Measurements from ENCODE around the gene GALNT8.
A peak's percentile ranks its signal among the peaks of the same experiment; 100 is the strongest.

GALNT8 gene

GRCh38 chr12:4802841-4803240 is 82.6 kb downstream of the GALNT8 start:
- DNase-seq = no peak

- DNase-seq = no peak
Measured at GRCh38 chr12:4806439-4807115, 86.4 kb downstream of the GALNT8 start.

- DNase-seq = no peak
Measured at GRCh38 chr12:4807116-4807783, 87.0 kb downstream of the GALNT8 start.

- DNase-seq = no peak
Measured at GRCh38 chr12:4807813-4808212, 87.6 kb downstream of the GALNT8 start.

GRCh38 chr12:4809013-4809448 is 88.8 kb downstream of the GALNT8 start:
- no peak for DNase-seq

GRCh38 chr12:4809449-4810218 is 89.4 kb downstream of the GALNT8 start:
- DNase-seq = no peak

- no peak for DNase-seq
Measured at GRCh38 chr12:4810219-4810671, 90.0 kb downstream of the GALNT8 start.

- no peak for DNase-seq
Measured at GRCh38 chr12:4812624-4813327, 92.6 kb downstream of the GALNT8 start.

- peak; percentile 24 for DNase-seq
Measured at GRCh38 chr12:4813741-4814140, 93.5 kb downstream of the GALNT8 start.

- DNase-seq = no peak
Measured at GRCh38 chr12:4814485-4814884, 94.3 kb downstream of the GALNT8 start.

- DNase-seq = no peak
Measured at GRCh38 chr12:4816744-4817525, 96.7 kb downstream of the GALNT8 start.

- DNase-seq = peak; percentile 48
Measured at GRCh38 chr12:4817880-4818279, 97.7 kb downstream of the GALNT8 start.

GRCh38 chr12:4819654-4820053 is 99.5 kb downstream of the GALNT8 start:
- DNase-seq = no peak

GRCh38 chr12:4820971-4821370 is 100.8 kb downstream of the GALNT8 start:
- no peak for DNase-seq

Measured in NCI-H187 treated with DMSO at 0.1 percent for 48 hours (cell line).